CD8-positive, alpha-beta memory T cell (primary cell): Measurements from ENCODE around the gene POLR3A. TPM values are rescaled to one million over a fixed set of nuclear protein-coding genes. Genes with fewer than 3 reads are reported as not detected.

Source experiments
- CTCF ChIA-PET: fragments of 350-600 bp; sonication (Branson Sonifier 250); formaldehyde crosslinking; loops from one replicate; lab custom pipeline; 2021; ENCODE audit warnings: antibody characterized with exemption; lab: Charles Lee
- POLR2A ChIA-PET: fragments of 350-600 bp; sonication (Branson Sonifier 250); formaldehyde crosslinking; loops from one replicate; lab custom pipeline; 2021; ENCODE audit warnings: antibody characterized with exemption; lab: Charles Lee
- DNase-seq, 5 donors: peaks; one replicate each; pipeline versions ENCODE4 v3.0.0 to v3.0.0-alpha.2; 2020 to 2022; ENCODE audit warnings: mixed read lengths in 1 of 5
- H3K27ac ChIP-seq: one replicate; pipeline ENCODE4 v1.7.0; 2013; ENCODE audit warnings: low read depth, mild to moderate bottlenecking, low read length, moderate library complexity
- H3K27me3 ChIP-seq: 2 replicates; pipeline ENCODE4 v1.7.0; 2013; ENCODE audit warnings: low read length, mild to moderate bottlenecking; ENCODE audit not compliant: insufficient read depth, poor library complexity, severe bottlenecking
- H3K36me3 ChIP-seq: 2 replicates; pipeline ENCODE4 v1.7.0; 2013; ENCODE audit warnings: mild to moderate bottlenecking, low read length, moderate library complexity; ENCODE audit not compliant: insufficient read depth
- H3K4me1 ChIP-seq: 2 replicates; pipeline ENCODE4 v1.7.0; 2013; ENCODE audit warnings: mild to moderate bottlenecking, low read length, moderate library complexity; ENCODE audit not compliant: insufficient read depth
- H3K4me3 ChIP-seq: 2 replicates; pipeline ENCODE4 v1.7.0; 2013; ENCODE audit warnings: mild to moderate bottlenecking, low read length
- H3K9me3 ChIP-seq: 2 replicates; pipeline ENCODE4 v1.7.0; 2013; ENCODE audit warnings: mild to moderate bottlenecking, low read length
- H3K27ac Mint-ChIP-seq, 8 donors: one replicate each; pipeline ENCODE4 v1.8.0; 2020 to 2021; ENCODE audit warnings: mixed read lengths in 8 of 8, mild to moderate bottlenecking in 6 of 8, inconsistent platforms in 3 of 8, moderate library complexity in 3 of 8
- H3K27me3 Mint-ChIP-seq, 2 donors: one replicate each; pipeline ENCODE4 v1.8.0; 2020 to 2021; ENCODE audit warnings: mixed read lengths in 2 of 2, mild to moderate bottlenecking in 1 of 2, moderate library complexity in 1 of 2
- H3K36me3 Mint-ChIP-seq, 3 donors: one replicate each; pipeline ENCODE4 v1.8.0; 2020 to 2021; ENCODE audit warnings: mixed read lengths in 3 of 3, inconsistent platforms in 1 of 3, mild to moderate bottlenecking in 1 of 3
- H3K4me1 Mint-ChIP-seq, 3 donors: one replicate each; pipeline ENCODE4 v1.8.0; 2020 to 2021; ENCODE audit warnings: mixed read lengths in 3 of 3, inconsistent platforms in 1 of 3, mild to moderate bottlenecking in 1 of 3
- H3K4me3 Mint-ChIP-seq, 7 donors: one replicate each; pipeline ENCODE4 v1.8.0; 2020 to 2021; ENCODE audit warnings: mixed read lengths in 7 of 7, mild to moderate bottlenecking in 6 of 7, moderate library complexity in 4 of 7, inconsistent platforms in 2 of 7
- H3K9me3 Mint-ChIP-seq, 5 donors: one replicate each; pipeline ENCODE4 v1.8.0; 2020 to 2022; ENCODE audit warnings: mixed read lengths in 5 of 5, mild to moderate bottlenecking in 3 of 5, moderate library complexity in 2 of 5, inconsistent platforms in 1 of 5
- polyA plus RNA-seq: library from polyadenylated mRNA; unstranded; fragments of 300-500 nt; fragmentation: Illumina TruSeq; gene quantifications from one replicate; pipeline ENCODE4 v1.2.3, GENCODE V29; 2021
- total RNA-seq, 2 experiments: library from RNA; stranded (reverse); gene quantifications; one replicate each; pipeline ENCODE4 v1.2.3, GENCODE V29; 2021

The POLR3A gene
- total and polyA plus RNA-seq, 3 experiments from 2014 or later: 10.2 to 27.2 (median 26.0) TPM

DNA sequence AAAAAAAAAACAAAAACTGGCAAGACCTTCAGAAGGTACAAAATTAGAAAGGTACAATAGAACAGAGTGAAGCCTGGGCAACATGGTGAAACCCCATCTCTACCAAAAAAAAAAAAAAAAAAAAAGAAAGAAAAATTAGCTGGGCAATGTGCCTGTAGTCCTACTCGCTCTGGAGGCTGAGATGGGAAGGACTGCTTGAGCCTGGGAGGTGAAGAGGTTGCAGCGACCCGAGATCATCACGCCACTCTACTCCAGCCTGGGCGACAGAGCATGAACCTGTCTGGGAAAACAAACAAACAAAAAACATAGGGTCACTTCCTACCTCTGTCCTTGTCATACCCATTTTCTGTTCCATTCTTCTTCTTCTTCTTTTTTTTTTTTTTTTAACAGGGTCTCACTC lies 57.2 kb downstream of the POLR3A start:
- peaks cover 12% of the 10 kb centered on the region for H3K4me1 ChIP-seq
- DNase-seq: no peak
- no peak overlapping the region for H3K4me3 Mint-ChIP-seq
- H3K9me3 Mint-ChIP-seq: no peaks in the 10 kb centered on the region
- ChIA-PET POLR2A (no interaction called here), CTCF (interaction anchor here (0.9 kb wide), 1 partner anchor 125 kb away, joined by 3 read pairs; no protein-coding TSS in a partner anchor)
- H3K36me3 ChIP-seq: peaks cover 4% of the 10 kb centered on the region
- H3K27ac Mint-ChIP-seq: peak overlapping the region in 6 of 8 donors; percentile 7 to 73 (median 43)
- H3K36me3 Mint-ChIP-seq: peaks cover 0 to 24% (median 3%) of the 10 kb centered on the region in 3 donors
- H3K4me1 Mint-ChIP-seq: peaks cover 11 to 12% (median 12%) of the 10 kb centered on the region in 3 donors
- H3K27ac ChIP-seq: no peak overlapping the region
- no peak overlapping the region for H3K4me3 ChIP-seq
- no peaks in the 10 kb centered on the region for H3K27me3 Mint-ChIP-seq
- no peaks in the 10 kb centered on the region for H3K27me3 ChIP-seq
- no peaks in the 10 kb centered on the region for H3K9me3 ChIP-seq

DNA sequence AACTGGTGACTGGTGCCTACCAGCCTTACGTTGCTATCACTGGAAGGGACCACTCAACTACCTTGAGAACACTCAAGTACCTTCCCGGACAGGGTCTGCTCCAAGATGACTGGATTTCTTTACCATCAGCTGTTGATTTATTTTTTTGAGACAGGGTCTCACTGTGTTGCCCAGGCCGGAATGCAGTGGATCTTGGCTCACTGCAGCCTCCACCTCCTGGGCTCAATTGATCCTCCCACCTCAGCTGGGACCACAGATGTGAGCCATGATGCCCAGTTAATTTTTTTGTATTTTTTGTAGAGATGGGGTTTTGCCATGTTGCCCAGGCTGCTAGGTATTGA lies 57.5 kb downstream of the POLR3A start:
- peaks cover 12% of the 10 kb centered on the region for H3K4me1 ChIP-seq
- Mint-ChIP-seq H3K4me1 (peaks cover 11 to 12% (median 12%) of the 10 kb centered on the region in 3 donors), H3K4me3 (no peak overlapping the region), H3K36me3 (peaks cover 0 to 20% (median 3%) of the 10 kb centered on the region in 3 donors), H3K9me3 (no peaks in the 10 kb centered on the region), H3K27ac (peak overlapping the region in 4 of 8 donors; percentile 42 to 86 (median 50)), H3K27me3 (no peaks in the 10 kb centered on the region)
- H3K27ac ChIP-seq: peak overlapping the region; percentile 78
- no peak for DNase-seq
- H3K27me3 ChIP-seq: no peaks in the 10 kb centered on the region
- H3K36me3 ChIP-seq: peaks cover 4% of the 10 kb centered on the region
- no peaks in the 10 kb centered on the region for H3K9me3 ChIP-seq
- H3K4me3 ChIP-seq: no peak overlapping the region
- ChIA-PET CTCF (interaction anchor here (0.9 kb wide), 1 partner anchor 125 kb away, joined by 3 read pairs; no protein-coding TSS in a partner anchor), POLR2A (no interaction called here)

DNA sequence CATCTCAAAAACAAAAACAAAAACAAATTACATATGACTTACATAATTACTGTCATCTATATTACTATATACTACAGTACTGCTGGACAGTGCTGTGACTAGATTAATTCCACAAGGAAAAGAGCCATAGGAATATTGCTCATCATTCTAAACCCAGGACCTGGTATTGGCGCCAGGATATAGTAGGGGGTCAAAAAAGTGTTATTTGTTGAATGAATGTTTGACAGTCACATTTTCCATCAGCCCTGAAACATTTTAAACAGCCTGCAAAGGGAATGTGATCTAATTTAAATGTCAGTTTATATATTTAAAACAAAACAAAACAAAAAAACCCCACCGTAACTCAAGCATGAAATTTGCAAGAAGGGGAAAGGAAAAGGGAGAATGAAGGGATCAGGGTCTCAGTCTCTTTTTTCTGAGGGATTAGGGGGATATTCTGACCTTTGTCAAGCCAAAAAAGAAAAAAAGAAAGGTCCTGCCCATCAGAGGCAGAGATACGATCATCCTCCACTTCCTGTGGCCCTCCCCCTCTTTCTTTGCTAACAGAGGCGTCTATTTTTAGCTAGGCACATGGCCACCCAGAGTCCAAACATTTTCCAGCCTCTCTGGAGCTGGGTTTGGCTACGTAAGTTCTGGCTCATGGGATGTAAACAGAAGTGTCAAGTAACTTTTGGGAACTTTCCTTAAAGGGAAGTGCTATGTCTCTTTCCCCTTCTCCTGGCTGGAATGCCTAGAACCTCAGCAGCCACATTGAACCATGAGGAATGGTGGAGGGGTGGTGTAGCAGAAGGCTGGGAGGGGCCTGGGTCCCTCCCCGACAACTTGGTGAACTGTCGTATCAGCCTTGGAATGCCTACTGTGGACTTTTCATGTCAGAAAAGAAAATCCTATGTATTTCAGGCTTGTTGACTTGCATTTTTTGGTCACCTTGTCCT lies 58.2 kb downstream of the POLR3A start:
- peak overlapping the region; percentile 78 for H3K27ac ChIP-seq
- no peak overlapping the region for H3K4me3 Mint-ChIP-seq
- H3K27me3 ChIP-seq: no peaks in the 10 kb centered on the region
- POLR2A ChIA-PET: no interaction called here
- H3K27me3 Mint-ChIP-seq: no peaks in the 10 kb centered on the region
- H3K4me3 ChIP-seq: no peak overlapping the region
- H3K27ac Mint-ChIP-seq: peak overlapping the region in 6 of 8 donors; percentile 40 to 86 (median 44)
- H3K4me1 ChIP-seq: peaks cover 12% of the 10 kb centered on the region
- no peaks in the 10 kb centered on the region for H3K9me3 ChIP-seq
- H3K36me3 Mint-ChIP-seq: peaks cover 0 to 14% (median 3%) of the 10 kb centered on the region in 3 donors
- no peaks in the 10 kb centered on the region for H3K9me3 Mint-ChIP-seq
- CTCF ChIA-PET: no interaction called here
- H3K36me3 ChIP-seq: no peaks in the 10 kb centered on the region
- H3K4me1 Mint-ChIP-seq: peaks cover 11 to 12% (median 12%) of the 10 kb centered on the region in 3 donors
- no peak for DNase-seq

DNA sequence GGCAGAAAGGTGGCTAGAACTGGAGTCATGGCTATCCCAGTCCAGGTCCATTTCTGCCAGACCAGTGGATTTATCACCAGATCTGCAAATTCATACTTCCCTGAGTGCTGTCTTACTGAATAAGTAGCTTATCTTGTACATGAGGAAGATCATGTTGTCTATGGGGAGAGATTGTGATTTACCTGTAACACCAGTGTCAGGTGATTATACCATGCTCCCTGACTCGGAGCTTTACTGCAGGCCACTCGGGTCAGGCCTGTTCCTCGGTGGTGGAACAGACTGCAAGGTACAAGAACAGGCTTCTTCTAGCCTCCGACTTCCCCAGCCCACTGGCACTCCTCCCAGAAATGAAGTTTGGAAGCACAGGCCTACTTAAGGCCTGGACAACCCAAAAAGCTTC lies 60.2 kb downstream of the POLR3A start:
- Mint-ChIP-seq H3K36me3 (peaks cover 0 to 5% (median 4%) of the 10 kb centered on the region in 3 donors), H3K9me3 (no peaks in the 10 kb centered on the region), H3K4me1 (peaks cover 11 to 12% (median 12%) of the 10 kb centered on the region in 3 donors), H3K27ac (no peak overlapping the region), H3K4me3 (no peak overlapping the region), H3K27me3 (peaks cover 0 to 6% of the 10 kb centered on the region in 2 donors)
- no peak for DNase-seq
- Histone ChIP-seq H3K36me3 (no peaks in the 10 kb centered on the region), H3K9me3 (no peaks in the 10 kb centered on the region), H3K27ac (no peak overlapping the region), H3K4me1 (peaks cover 12% of the 10 kb centered on the region), H3K4me3 (no peak overlapping the region), H3K27me3 (no peaks in the 10 kb centered on the region)
- ChIA-PET CTCF (no interaction called here), POLR2A (no interaction called here)

DNA sequence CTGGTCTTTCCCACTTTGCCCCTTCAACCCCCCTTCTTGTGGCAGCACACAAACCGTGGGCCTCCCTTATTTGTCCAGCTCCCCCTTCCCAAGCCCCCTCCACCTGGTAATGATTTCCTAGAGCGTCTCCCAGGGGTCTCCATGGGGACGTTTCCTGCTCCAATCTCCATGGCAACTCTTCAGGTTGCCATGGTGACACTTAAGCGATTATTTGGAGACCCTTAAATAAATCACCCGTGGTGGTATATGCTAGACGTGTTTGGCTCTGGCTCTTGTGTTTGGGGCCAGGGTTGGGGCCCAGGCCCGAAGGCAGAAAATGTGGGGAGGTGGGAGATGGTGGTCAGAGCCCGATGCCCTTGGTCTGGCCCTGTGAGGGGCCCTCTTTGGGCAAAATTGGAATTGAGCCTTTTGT lies 61.7 kb downstream of the POLR3A start:
- ChIA-PET CTCF (no interaction called here), POLR2A (no interaction called here)
- H3K27me3 Mint-ChIP-seq: peaks cover 3 to 14% of the 10 kb centered on the region in 2 donors
- H3K4me1 Mint-ChIP-seq: peaks cover 10 to 12% (median 11%) of the 10 kb centered on the region in 3 donors
- H3K4me1 ChIP-seq: peaks cover 12% of the 10 kb centered on the region
- no peaks in the 10 kb centered on the region for H3K9me3 Mint-ChIP-seq
- no peak overlapping the region for H3K27ac ChIP-seq
- no peak overlapping the region for H3K4me3 ChIP-seq
- H3K27ac Mint-ChIP-seq: no peak overlapping the region
- no peaks in the 10 kb centered on the region for H3K36me3 ChIP-seq
- H3K36me3 Mint-ChIP-seq: peaks cover 0 to 5% (median 4%) of the 10 kb centered on the region in 3 donors
- no peak for DNase-seq
- no peak overlapping the region for H3K4me3 Mint-ChIP-seq
- no peaks in the 10 kb centered on the region for H3K27me3 ChIP-seq
- no peaks in the 10 kb centered on the region for H3K9me3 ChIP-seq

DNA sequence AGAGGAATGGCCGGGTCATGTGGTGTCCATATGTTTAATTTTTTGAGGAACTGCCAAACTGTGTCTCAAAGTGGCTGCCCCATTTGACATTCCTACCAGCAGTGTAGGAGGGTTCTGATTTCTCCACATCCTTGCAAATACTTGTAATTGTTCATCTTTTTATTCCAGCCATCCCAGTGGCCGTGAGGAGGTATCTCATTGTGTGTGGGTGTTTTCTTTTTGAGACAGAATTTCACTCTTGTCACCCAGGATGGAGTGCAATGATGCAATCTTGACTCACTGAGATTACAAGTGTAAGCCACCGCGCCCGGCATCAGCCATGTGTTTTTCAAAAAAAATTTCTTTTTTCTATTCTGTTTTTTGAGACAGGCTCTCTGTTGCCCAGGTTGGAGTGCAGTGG lies 64.0 kb downstream of the POLR3A start:
- no peak overlapping the region for H3K27ac ChIP-seq
- Mint-ChIP-seq H3K27ac (no peak overlapping the region), H3K36me3 (peaks cover 0 to 5% (median 0%) of the 10 kb centered on the region in 3 donors), H3K4me3 (no peak overlapping the region), H3K4me1 (no peaks in the 10 kb centered on the region), H3K9me3 (no peaks in the 10 kb centered on the region), H3K27me3 (peaks cover 6 to 18% of the 10 kb centered on the region in 2 donors)
- H3K27me3 ChIP-seq: no peaks in the 10 kb centered on the region
- no peaks in the 10 kb centered on the region for H3K4me1 ChIP-seq
- H3K36me3 ChIP-seq: no peaks in the 10 kb centered on the region
- ChIA-PET POLR2A (no interaction called here), CTCF (no interaction called here)
- DNase-seq: no peak
- H3K9me3 ChIP-seq: no peaks in the 10 kb centered on the region
- H3K4me3 ChIP-seq: no peak overlapping the region

DNA sequence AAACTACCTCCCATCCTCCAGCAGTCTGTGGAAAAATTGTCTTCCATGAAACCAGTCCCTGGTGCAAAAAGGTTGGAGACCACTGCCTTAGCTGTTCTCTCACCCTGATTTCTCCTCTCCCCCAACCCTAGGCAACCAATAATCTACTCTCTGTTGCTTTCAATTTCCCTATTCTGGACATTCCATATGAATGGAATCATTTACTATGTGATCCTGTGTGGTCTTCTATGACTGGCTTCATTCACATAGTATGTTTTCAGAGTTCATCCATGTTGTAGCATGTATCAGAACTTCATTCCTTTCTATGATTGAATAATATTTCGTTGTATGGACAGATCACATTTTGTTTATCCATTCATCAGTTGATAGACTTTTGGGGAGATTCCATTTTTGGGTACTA lies 64.5 kb downstream of the POLR3A start:
- POLR2A ChIA-PET: no interaction called here
- no peaks in the 10 kb centered on the region for H3K4me1 ChIP-seq
- DNase-seq: no peak
- Mint-ChIP-seq H3K4me1 (no peaks in the 10 kb centered on the region), H3K4me3 (no peak overlapping the region), H3K27me3 (peaks cover 6 to 18% of the 10 kb centered on the region in 2 donors), H3K9me3 (no peaks in the 10 kb centered on the region), H3K27ac (no peak overlapping the region), H3K36me3 (peaks cover 0 to 5% (median 0%) of the 10 kb centered on the region in 3 donors)
- CTCF ChIA-PET: no interaction called here
- no peaks in the 10 kb centered on the region for H3K27me3 ChIP-seq
- no peak overlapping the region for H3K4me3 ChIP-seq
- no peaks in the 10 kb centered on the region for H3K36me3 ChIP-seq
- no peak overlapping the region for H3K27ac ChIP-seq
- H3K9me3 ChIP-seq: no peaks in the 10 kb centered on the region

DNA sequence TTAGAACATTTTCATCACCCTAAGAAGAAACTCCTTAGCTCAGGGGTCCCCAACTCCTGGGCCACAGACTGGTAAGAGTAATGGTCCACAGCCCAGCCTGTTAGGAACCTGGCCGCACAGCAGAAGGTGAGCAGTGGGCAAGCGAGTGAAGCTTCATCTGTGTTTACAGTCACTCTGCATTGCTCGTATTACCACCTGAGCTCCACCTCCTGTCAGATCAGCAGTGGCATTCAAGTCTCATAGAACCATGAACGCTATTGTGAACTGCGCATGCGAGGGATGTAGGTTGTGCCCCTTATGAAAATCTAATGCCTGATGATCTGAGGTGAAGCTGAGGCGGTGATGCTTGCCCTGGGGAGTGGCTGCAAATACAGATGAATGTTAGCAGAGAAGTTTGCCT lies 65.4 kb downstream of the POLR3A start:
- H3K27me3 Mint-ChIP-seq: peaks cover 6 to 19% of the 10 kb centered on the region in 2 donors
- H3K9me3 Mint-ChIP-seq: no peaks in the 10 kb centered on the region
- Histone ChIP-seq H3K27ac (no peak overlapping the region), H3K9me3 (no peaks in the 10 kb centered on the region), H3K36me3 (no peaks in the 10 kb centered on the region), H3K27me3 (no peaks in the 10 kb centered on the region), H3K4me1 (no peaks in the 10 kb centered on the region), H3K4me3 (no peak overlapping the region)
- no peak overlapping the region for H3K4me3 Mint-ChIP-seq
- H3K36me3 Mint-ChIP-seq: peaks cover 0 to 5% (median 0%) of the 10 kb centered on the region in 3 donors
- POLR2A ChIA-PET: no interaction called here
- no peak overlapping the region for H3K27ac Mint-ChIP-seq
- DNase-seq: no peak
- CTCF ChIA-PET: no interaction called here
- no peaks in the 10 kb centered on the region for H3K4me1 Mint-ChIP-seq
